Keratinocyte (primary cell): ENCODE results near the gene MC5R. TPM values are rescaled to one million over a fixed set of nuclear protein-coding genes. Genes with fewer than 3 reads are reported as not detected.

ENCODE experiments used
- DNase-seq: peaks from one replicate; pipeline ENCODE4 v3.0.0-alpha.2; 2011; ENCODE audit warnings: low read depth, missing footprints, low spot score
- FAIRE-seq: peaks from 2 replicates; lab custom pipeline; 2011; peaks lifted over from hg19 to GRCh38; lab: Jason Lieb, UNC
- H2AFZ ChIP-seq: 2 replicates; pipeline ENCODE4 v1.6.0; 2012; ENCODE audit warnings: low read length, control low read depth, inconsistent platforms; ENCODE audit not compliant: control insufficient read depth
- H3K27ac ChIP-seq: 2 replicates; pipeline ENCODE4 v1.5.1; 2011; ENCODE audit warnings: low read length; ENCODE audit not compliant: control insufficient read depth, insufficient read depth
- H3K27me3 ChIP-seq: 3 replicates; pipeline ENCODE4 v1.6.0; 2011; ENCODE audit warnings: low read length; ENCODE audit not compliant: control insufficient read depth, insufficient read depth; ENCODE audit errors: extremely low read depth
- H3K36me3 ChIP-seq, 2 experiments: 2 replicates in 1 of 2; 3 replicates in 1 of 2; pipeline ENCODE4 v1.5.1; 2011; ENCODE audit warnings: low read length in 2 of 2, mild to moderate bottlenecking in 1 of 2; ENCODE audit not compliant: control insufficient read depth in 2 of 2, insufficient read depth in 2 of 2; ENCODE audit errors: extremely low read depth in 1 of 2
- H3K4me1 ChIP-seq: 3 replicates; pipeline ENCODE4 v1.5.1; 2011; ENCODE audit warnings: low read length; ENCODE audit not compliant: control insufficient read depth, insufficient read depth; ENCODE audit errors: extremely low read depth
- H3K4me2 ChIP-seq: 3 replicates; pipeline ENCODE4 v1.6.0; 2011; ENCODE audit warnings: low read depth, low read length; ENCODE audit not compliant: control insufficient read depth, insufficient read depth; ENCODE audit errors: extremely low read depth
- H3K4me3 ChIP-seq, 3 experiments: fragments of 200-600 bp in 1 of 3; sonication (generic) in 1 of 3; 2 replicates in 2 of 3; 3 replicates in 1 of 3; pipeline ENCODE4 v1.5.1; 2011 to 2016; ENCODE audit warnings: low read length in 3 of 3, mild to moderate bottlenecking in 3 of 3, control low read depth in 2 of 3, inconsistent platforms in 1 of 3, low read depth in 1 of 3, mixed read lengths in 1 of 3, mixed run types in 1 of 3, moderate library complexity in 1 of 3; ENCODE audit not compliant: control insufficient read depth in 2 of 3, insufficient read depth in 2 of 3; ENCODE audit errors: extremely low read depth in 1 of 3
- H3K79me2 ChIP-seq: 2 replicates; pipeline ENCODE4 v1.6.0; 2012; ENCODE audit warnings: low read length; ENCODE audit not compliant: control insufficient read depth, insufficient read depth
- H3K9ac ChIP-seq: 3 replicates; pipeline ENCODE4 v1.6.0; 2011; ENCODE audit warnings: low read length; ENCODE audit not compliant: control insufficient read depth, insufficient read depth; ENCODE audit errors: extremely low read depth
- H3K9me1 ChIP-seq: 3 replicates; pipeline ENCODE4 v1.6.0; 2011; ENCODE audit warnings: low read length; ENCODE audit not compliant: control insufficient read depth, insufficient read depth; ENCODE audit errors: extremely low read depth
- H3K9me3 ChIP-seq: 2 replicates; pipeline ENCODE4 v1.5.1; 2012; ENCODE audit warnings: low read depth, low read length; ENCODE audit not compliant: control insufficient read depth
- H4K20me1 ChIP-seq: 3 replicates; pipeline ENCODE4 v1.6.0; 2011; ENCODE audit warnings: low read length; ENCODE audit not compliant: control insufficient read depth, insufficient read depth; ENCODE audit errors: extremely low read depth
- EZH2 ChIP-seq: IDR thresholded peaks from one replicate; pipeline ENCODE4 v1.6.1; 2012; ENCODE audit warnings: inconsistent platforms, mild to moderate bottlenecking, low read length, moderate library complexity
- dilution Hi-C: fragments of 300-500 bp; cut with MboI; formaldehyde crosslinking; loops from one replicate; pipeline ENCODE4 v1.7.0; 2020; ENCODE audit warnings: low sequenced_read_pairs; ENCODE audit not compliant: extremely low pct_ligation_motif_present
- polyA plus RNA-seq, 5 experiments: library from polyadenylated mRNA; depleted of rRNA in 3 of 5; stranded (reverse) in 3 of 5; stranded (forward) in 1 of 5; unstranded in 1 of 5; fragments of >200 nt; gene quantifications; 1 replicate in 1 of 5; 2 replicates in 3 of 5; 3 replicates in 1 of 5; pipeline versions ENCODE4 v1.2.1 to v1.2.3, GENCODE V29; 2011 to 2012; ENCODE audit warnings: missing spikeins in 2 of 5, low read depth in 1 of 5, low replicate concordance in 1 of 5
- TF ChIP-seq, protein P1 (sequence below), 3 experiments: IDR thresholded peaks in 1 of 3; conservative IDR thresholded peaks in 1 of 3; optimal IDR thresholded peaks in 1 of 3; 2 replicates in 2 of 3; 3 replicates in 1 of 3; pipeline versions ENCODE3 to v1.5.1; 2011; ENCODE audit warnings: low read length in 3 of 3, mild to moderate bottlenecking in 3 of 3, moderate library complexity in 2 of 3, control low read depth in 1 of 3, inconsistent platforms in 1 of 3; ENCODE audit not compliant: insufficient read depth in 2 of 3; ENCODE audit errors: extremely low read depth in 1 of 3

Gene MC5R
- polyA plus RNA-seq, 1 donor (not counting 4 experiments of a cell fraction or from before 2014, with no cell fraction given) = not detected

- H3K4me2 ChIP-seq = no peak overlapping the region
- no peaks in the 10 kb centered on the region for H3K9me1 ChIP-seq
- FAIRE-seq (no peak), DNase-seq (no peak)
- H4K20me1 ChIP-seq = no peaks in the 10 kb centered on the region
- H2AFZ ChIP-seq = no peak overlapping the region
- H3K27ac ChIP-seq = no peak overlapping the region
- H3K9me3 ChIP-seq = no peaks in the 10 kb centered on the region
- H3K79me2 ChIP-seq = no peaks in the 10 kb centered on the region
- TF ChIP-seq, protein P1, sequence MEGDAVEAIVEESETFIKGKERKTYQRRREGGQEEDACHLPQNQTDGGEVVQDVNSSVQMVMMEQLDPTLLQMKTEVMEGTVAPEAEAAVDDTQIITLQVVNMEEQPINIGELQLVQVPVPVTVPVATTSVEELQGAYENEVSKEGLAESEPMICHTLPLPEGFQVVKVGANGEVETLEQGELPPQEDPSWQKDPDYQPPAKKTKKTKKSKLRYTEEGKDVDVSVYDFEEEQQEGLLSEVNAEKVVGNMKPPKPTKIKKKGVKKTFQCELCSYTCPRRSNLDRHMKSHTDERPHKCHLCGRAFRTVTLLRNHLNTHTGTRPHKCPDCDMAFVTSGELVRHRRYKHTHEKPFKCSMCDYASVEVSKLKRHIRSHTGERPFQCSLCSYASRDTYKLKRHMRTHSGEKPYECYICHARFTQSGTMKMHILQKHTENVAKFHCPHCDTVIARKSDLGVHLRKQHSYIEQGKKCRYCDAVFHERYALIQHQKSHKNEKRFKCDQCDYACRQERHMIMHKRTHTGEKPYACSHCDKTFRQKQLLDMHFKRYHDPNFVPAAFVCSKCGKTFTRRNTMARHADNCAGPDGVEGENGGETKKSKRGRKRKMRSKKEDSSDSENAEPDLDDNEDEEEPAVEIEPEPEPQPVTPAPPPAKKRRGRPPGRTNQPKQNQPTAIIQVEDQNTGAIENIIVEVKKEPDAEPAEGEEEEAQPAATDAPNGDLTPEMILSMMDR (optimal IDR thresholded peaks at IDR 0.05 in 1 of 3, IDR thresholded peaks at IDR 0.05 in 1 of 3, conservative IDR thresholded peaks at IDR 0.05 in 1 of 3; ENCODE audit: extremely low read depth in 1 of 3, insufficient read depth in 2 of 3, low read length in 3 of 3) = no peak
- H3K36me3 ChIP-seq = no peaks in the 10 kb centered on the region
- H3K27me3 ChIP-seq = peaks cover 9% of the 10 kb centered on the region
- no peak overlapping the region for H3K4me3 ChIP-seq
- dilution Hi-C loops = no loop called here
- H3K4me1 ChIP-seq = no peaks in the 10 kb centered on the region
- no peak overlapping the region for H3K9ac ChIP-seq
These were observed 44.7 kb downstream of the MC5R start for GRCh38 chr18:13868501-13869271.

- FAIRE-seq (no peak), DNase-seq (no peak)
- Histone ChIP-seq H3K79me2 (no peaks in the 10 kb centered on the region), H3K9ac (no peak overlapping the region), H2AFZ (no peak overlapping the region), H3K36me3 (no peaks in the 10 kb centered on the region), H3K27me3 (peaks cover 9% of the 10 kb centered on the region), H3K4me3 (no peak overlapping the region), H3K4me2 (no peak overlapping the region), H3K27ac (no peak overlapping the region), H4K20me1 (no peaks in the 10 kb centered on the region), H3K9me1 (no peaks in the 10 kb centered on the region), H3K9me3 (no peaks in the 10 kb centered on the region), H3K4me1 (no peaks in the 10 kb centered on the region)
- TF ChIP-seq, protein P1 (optimal IDR thresholded peaks at IDR 0.05 in 1 of 3, IDR thresholded peaks at IDR 0.05 in 1 of 3, conservative IDR thresholded peaks at IDR 0.05 in 1 of 3; ENCODE audit: extremely low read depth in 1 of 3, insufficient read depth in 2 of 3, low read length in 3 of 3) = no peak
- TF ChIP-seq EZH2 = no peak
- dilution Hi-C loops = no loop called here
These were observed 47.8 kb downstream of the MC5R start for GRCh38 chr18:13871701-13872100.
